Activated naive CD4-positive, alpha-beta T cell treated with anti-CD3 and anti-CD28 coated beads, Interleukin-2, amount 50 U/mL, for 24 hours (primary cell): ENCODE measurements around the gene TUBD1.
A peak's percentile ranks its signal among the peaks of the same experiment; 100 is the strongest.
"Not testable (repeated sequence)": the region's sequence is repeated elsewhere in the genome, so short reads cannot be mapped to it uniquely, and the experiment has no call there.

Source experiments
- H3K27ac Mint-ChIP-seq: one replicate; pipeline ENCODE4 v1.8.0; 2021; ENCODE audit warnings: mild to moderate bottlenecking, mixed read lengths
- H3K27me3 Mint-ChIP-seq: one replicate; pipeline ENCODE4 v1.8.0; 2021; ENCODE audit warnings: mixed read lengths
- H3K36me3 Mint-ChIP-seq: one replicate; pipeline ENCODE4 v1.8.0; 2021; ENCODE audit warnings: mixed read lengths
- H3K4me1 Mint-ChIP-seq: one replicate; pipeline ENCODE4 v1.8.0; 2021; ENCODE audit warnings: mixed read lengths
- H3K4me3 Mint-ChIP-seq: one replicate; pipeline ENCODE4 v1.8.0; 2021; ENCODE audit warnings: mild to moderate bottlenecking, mixed read lengths
- H3K9me3 Mint-ChIP-seq: one replicate; pipeline ENCODE4 v1.8.0; 2021; ENCODE audit warnings: mixed read lengths

TUBD1 gene, protein sequence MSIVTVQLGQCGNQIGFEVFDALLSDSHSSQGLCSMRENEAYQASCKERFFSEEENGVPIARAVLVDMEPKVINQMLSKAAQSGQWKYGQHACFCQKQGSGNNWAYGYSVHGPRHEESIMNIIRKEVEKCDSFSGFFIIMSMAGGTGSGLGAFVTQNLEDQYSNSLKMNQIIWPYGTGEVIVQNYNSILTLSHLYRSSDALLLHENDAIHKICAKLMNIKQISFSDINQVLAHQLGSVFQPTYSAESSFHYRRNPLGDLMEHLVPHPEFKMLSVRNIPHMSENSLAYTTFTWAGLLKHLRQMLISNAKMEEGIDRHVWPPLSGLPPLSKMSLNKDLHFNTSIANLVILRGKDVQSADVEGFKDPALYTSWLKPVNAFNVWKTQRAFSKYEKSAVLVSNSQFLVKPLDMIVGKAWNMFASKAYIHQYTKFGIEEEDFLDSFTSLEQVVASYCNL

DNA sequence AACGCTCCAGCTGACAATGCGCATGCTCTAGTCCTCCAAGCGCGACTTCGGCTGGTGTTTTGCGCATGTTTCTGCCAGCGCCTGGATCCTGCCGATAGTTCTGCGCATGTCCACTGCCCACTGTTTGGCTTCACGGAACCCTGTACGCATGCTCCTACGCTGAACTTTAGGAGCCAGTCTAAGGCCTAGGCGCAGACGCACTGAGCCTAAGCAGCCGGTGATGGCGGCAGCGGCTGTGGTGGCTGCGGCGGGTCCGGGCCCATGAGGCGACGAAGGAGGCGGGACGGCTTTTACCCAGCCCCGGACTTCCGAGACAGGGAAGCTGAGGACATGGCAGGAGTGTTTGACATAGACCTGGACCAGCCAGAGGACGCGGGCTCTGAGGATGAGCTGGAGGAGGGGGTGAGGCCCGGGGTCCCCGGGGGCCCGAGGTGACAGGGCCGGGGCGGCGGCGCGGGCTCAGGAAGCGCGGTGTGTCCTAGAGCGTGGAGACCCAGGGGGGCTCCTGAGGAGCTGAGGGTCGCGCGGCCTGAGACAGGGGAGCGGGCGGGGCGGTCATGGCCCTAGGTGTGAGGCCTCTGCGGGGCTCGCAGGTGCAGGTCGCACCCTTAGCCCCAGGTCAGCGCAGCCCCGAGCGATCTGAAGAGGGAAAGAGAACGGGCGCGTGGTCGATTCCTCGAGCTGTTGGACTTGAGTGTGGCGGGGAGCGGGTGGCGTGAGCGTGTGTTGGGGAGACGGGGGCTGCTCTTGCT, at the start of gene TUBD1, which contains the start of gene RPS6KB1:
TUBD1 (minus strand) TSS at position 20 of the 752 bp plus-strand sequence. CDS start 1,941 bp downstream, outside the sequence.
RPS6KB1 (plus strand) TSS at position 198 of the 752 bp plus-strand sequence; CDS start at position 262, 64 bp downstream.
- Mint-ChIP-seq H3K4me1 (peaks cover 65% of the 10 kb centered on the region), H3K36me3 (peaks cover 13% of the 10 kb centered on the region), H3K27ac (peak within 1 kb of the TSS; percentile 99), H3K27me3 (no peaks in the 10 kb centered on the region), H3K4me3 (peak within 1 kb of the TSS; percentile 99), H3K9me3 (no peaks in the 10 kb centered on the region)

DNA sequence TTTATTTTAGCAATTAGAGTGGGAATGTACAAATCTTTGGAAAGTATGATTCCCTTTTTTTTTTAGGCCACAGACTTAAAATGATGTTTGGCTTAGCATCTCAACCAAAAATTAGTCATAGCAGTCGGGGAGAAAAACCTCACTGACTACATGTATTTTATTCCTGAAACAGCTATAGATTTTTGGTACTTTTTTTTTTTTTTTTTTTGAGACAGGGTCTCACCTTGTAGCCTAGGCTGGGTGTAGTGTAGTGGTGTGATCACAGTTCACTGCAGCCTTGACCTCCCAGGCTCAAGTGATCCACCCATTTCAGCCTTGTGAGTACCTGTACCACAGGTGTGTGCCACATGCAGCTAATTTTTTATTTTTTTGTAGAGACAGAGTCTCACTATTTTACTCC, 48.4 kb upstream of the TUBD1 start:
- Mint-ChIP-seq H3K36me3 (peaks cover 20% of the 10 kb centered on the region), H3K27ac (peak overlapping the region; percentile 96), H3K4me3 (peak overlapping the region; percentile 60), H3K27me3 (no peaks in the 10 kb centered on the region), H3K4me1 (peaks cover 39% of the 10 kb centered on the region), H3K9me3 (no peaks in the 10 kb centered on the region)

DNA sequence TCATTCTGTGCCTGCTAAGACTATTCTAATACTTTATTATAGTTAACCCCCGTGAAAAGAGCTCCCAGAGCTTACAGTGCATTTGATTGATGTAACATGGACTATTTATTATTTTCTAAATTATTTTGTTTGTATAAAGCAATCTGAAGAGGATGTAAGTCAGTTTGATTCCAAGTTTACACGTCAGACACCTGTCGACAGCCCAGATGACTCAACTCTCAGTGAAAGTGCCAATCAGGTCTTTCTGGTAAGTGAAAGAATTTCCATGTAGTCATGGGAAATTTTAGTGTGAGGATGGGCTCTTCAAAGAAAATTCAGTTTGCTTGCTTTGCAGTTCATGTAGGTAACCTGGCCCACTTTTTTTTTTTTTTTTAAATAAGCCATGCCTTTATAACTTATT, 48.0 kb upstream of the TUBD1 start:
- not testable (repeated sequence) for H3K9me3 Mint-ChIP-seq, H3K27me3 Mint-ChIP-seq
- peak overlapping the region; percentile 96 for H3K27ac Mint-ChIP-seq
- H3K4me1 Mint-ChIP-seq = peaks cover 35% of the 10 kb centered on the region
- peaks cover 17% of the 10 kb centered on the region for H3K36me3 Mint-ChIP-seq
- H3K4me3 Mint-ChIP-seq = peak overlapping the region; percentile 7

DNA sequence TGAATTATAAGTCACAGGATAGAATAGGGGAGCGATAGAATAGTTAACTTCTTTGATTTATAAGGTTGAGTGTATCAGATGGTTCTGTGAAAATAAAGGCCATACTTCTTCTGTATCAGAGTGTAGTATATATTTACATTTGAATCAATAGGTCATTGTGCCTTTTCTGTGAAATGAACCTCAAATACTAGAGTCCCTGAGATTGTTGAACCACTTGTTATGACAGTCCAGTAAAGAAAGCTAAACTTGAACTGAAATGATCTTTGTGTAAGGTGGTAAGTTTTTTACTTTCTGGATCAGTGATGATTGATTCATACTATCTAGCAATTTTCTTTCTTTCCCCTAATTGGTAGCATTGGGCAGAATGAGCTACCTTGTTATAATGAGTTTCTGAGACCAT, 40.6 kb upstream of the TUBD1 start:
- H3K27me3 Mint-ChIP-seq, H3K4me3 Mint-ChIP-seq, H3K4me1 Mint-ChIP-seq, H3K9me3 Mint-ChIP-seq: not testable (repeated sequence)
- Mint-ChIP-seq H3K36me3 (peaks cover 16% of the 10 kb centered on the region), H3K27ac (peak overlapping the region; percentile 41)

DNA sequence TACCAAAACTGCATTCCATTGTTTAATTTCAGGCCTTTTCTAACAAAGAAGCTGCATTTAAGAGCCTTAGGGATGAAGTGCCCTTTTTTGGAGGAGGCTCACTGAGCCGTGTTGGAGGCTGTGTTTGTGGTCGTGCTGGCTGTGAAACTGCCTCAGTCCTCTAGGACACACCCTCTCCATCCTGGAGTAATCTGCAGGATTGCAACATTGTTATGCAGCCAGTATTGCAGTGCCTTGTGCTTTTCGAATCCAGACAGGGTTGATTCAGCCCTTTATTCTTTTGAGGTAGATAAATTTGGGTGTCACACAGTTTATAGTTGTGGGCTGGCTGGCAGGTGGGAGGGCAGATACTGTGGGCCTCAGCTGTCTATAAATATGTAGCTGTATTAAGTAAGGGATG, 38.0 kb upstream of the TUBD1 start:
- not testable (repeated sequence) for H3K4me1 Mint-ChIP-seq, H3K27ac Mint-ChIP-seq, H3K27me3 Mint-ChIP-seq, H3K4me3 Mint-ChIP-seq, H3K9me3 Mint-ChIP-seq
- H3K36me3 Mint-ChIP-seq = peaks cover 17% of the 10 kb centered on the region

DNA sequence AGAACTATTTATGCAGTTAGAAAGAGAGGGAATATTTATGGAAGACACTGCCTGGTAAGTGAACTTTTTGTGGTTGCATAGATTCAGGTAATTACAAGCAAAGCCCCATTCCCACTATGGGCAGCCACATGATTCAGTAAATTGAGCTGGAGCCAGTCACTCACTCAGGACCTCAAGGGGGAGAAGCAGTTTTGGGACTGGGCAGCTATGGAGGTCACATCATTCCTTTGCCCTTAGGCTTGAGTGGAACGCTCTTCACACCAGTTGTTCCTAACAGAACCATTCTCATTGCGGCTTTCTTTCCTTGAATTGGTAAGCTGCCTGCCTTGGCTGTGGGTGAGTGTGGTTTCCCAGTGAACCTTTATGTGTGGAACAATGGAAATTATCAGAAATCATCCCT, 37.4 kb upstream of the TUBD1 start:
- H3K4me1 Mint-ChIP-seq = not testable (repeated sequence)

DNA sequence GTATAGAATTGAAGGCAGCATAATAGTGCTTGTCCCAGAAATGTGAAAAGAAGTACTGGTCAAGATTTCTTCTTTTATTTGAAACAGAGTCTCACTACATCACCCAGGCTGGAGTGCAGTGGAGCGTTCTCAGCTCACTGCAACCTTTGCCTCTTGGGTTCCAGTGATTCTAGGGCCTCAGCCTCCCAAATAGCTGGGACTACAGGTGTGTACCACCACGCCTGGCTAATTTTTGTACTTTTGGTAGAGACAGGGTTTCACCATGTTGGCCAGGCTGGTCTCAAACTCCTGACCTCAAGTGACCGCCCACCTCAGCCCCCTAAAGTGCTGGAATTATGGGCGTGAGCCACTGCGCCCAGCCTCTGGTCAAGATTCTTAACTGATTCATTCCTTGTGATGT, 27.9 kb upstream of the TUBD1 start:
- not testable (repeated sequence) for H3K9me3 Mint-ChIP-seq, H3K27ac Mint-ChIP-seq, H3K27me3 Mint-ChIP-seq, H3K4me1 Mint-ChIP-seq, H3K4me3 Mint-ChIP-seq
- peaks cover 21% of the 10 kb centered on the region for H3K36me3 Mint-ChIP-seq

More for the DNA sequence above, 37.4 kb upstream of the TUBD1 start:
- H3K36me3 Mint-ChIP-seq = peaks cover 23% of the 10 kb centered on the region
- H3K4me3 Mint-ChIP-seq, H3K27me3 Mint-ChIP-seq, H3K9me3 Mint-ChIP-seq: not testable (repeated sequence)
- H3K27ac Mint-ChIP-seq = peak overlapping the region; percentile 46

DNA sequence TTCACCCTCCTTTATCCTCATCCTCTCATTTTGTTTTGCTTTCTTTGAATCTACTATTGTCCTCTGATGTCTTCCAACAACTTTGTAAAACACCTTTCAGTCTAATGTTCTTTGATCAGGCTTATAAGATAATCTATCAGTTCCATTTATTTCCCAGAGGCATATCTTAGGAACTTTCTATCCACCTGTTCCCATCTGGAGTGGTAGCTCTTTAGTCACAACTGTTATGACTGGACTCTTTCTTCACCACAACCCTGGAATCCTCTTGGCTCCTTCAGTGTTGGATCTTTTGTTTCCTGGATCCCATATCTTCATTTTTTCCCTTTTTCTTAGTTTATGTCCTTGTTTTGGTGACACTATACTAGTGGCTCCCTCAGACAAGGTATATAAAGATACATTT, 23.7 kb upstream of the TUBD1 start:
- Mint-ChIP-seq H3K4me3 (no peak overlapping the region), H3K9me3 (no peaks in the 10 kb centered on the region), H3K27me3 (no peaks in the 10 kb centered on the region), H3K27ac (no peak overlapping the region), H3K4me1 (peaks cover 6% of the 10 kb centered on the region), H3K36me3 (peaks cover 18% of the 10 kb centered on the region)

DNA sequence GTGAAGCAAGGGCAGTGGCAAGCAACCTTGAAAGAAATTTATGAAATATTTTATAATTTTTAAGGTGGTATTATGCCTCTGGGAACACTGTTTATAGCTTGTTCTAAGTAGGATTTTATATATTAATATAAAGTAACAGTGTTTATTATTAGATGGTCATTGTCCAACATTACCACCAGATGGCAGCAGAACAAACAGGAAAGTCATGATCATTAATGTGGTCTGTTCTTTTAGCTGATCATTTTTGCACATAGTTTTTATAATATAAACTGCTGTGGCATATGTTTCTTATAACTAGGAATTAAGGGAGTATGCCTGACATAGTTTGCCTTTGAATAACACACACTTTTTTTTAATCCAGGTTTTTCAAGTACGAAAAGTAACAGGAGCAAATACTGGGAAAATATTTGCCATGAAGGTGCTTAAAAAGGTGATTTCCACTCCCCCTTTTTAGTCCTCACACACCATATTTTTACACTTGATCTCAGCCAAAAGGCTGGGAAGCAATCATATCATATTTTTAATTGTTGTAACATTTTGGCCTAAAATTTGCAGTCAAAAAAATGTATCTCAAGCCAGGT, 21.6 kb upstream of the TUBD1 start:
- Mint-ChIP-seq H3K36me3 (peaks cover 14% of the 10 kb centered on the region), H3K27ac (no peak overlapping the region), H3K4me1 (peaks cover 6% of the 10 kb centered on the region), H3K4me3 (no peak overlapping the region), H3K27me3 (no peaks in the 10 kb centered on the region), H3K9me3 (no peaks in the 10 kb centered on the region)

DNA sequence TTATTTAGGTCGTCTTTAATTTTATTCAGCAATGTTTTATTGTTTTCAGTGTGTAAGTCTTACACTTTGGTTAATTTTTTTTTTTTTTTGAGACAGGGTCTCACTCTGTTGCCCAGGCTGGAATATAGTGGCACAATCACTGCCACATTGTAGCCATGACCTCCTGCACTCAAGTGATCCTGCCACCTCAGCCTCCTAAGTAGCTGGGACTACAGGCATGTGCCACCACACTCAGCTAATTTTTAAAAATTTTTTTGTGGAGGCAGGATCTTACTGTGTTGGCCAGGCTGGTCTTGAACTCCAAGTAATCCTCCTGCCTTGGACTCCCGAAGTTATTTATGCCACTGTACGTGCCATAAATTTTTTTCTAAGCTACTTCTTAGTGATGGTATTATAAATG, 14.7 kb upstream of the TUBD1 start:
- H3K4me1 Mint-ChIP-seq = peaks cover 21% of the 10 kb centered on the region
- H3K27ac Mint-ChIP-seq = no peak overlapping the region
- no peaks in the 10 kb centered on the region for H3K9me3 Mint-ChIP-seq

DNA sequence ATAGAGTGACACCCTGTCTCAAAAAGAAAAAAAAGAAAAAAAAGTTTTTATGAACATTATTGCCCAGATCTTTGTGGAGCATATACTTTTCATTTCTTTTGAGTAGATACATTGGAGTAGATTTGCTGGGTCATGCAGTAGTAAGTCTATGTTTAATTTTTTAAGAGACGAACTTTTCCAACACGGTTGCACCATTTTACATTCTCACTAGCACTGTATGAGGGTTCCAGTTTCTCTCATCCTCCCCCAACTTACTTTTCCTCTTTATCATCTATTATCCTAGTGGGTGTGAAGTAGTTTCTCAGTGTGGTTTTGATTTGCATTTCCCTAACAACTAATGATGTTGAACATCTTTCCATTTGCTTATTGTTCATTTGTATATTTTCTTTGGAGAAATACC, 10.7 kb upstream of the TUBD1 start:
- Mint-ChIP-seq H3K4me3 (no peak overlapping the region), H3K4me1 (peaks cover 38% of the 10 kb centered on the region), H3K27ac (peak overlapping the region; percentile 87), H3K27me3 (no peaks in the 10 kb centered on the region), H3K36me3 (peaks cover 2% of the 10 kb centered on the region), H3K9me3 (no peaks in the 10 kb centered on the region)

More for the DNA sequence above, 14.7 kb upstream of the TUBD1 start:
- H3K4me3 Mint-ChIP-seq = no peak overlapping the region
- peaks cover 3% of the 10 kb centered on the region for H3K36me3 Mint-ChIP-seq
- H3K27me3 Mint-ChIP-seq = no peaks in the 10 kb centered on the region

DNA sequence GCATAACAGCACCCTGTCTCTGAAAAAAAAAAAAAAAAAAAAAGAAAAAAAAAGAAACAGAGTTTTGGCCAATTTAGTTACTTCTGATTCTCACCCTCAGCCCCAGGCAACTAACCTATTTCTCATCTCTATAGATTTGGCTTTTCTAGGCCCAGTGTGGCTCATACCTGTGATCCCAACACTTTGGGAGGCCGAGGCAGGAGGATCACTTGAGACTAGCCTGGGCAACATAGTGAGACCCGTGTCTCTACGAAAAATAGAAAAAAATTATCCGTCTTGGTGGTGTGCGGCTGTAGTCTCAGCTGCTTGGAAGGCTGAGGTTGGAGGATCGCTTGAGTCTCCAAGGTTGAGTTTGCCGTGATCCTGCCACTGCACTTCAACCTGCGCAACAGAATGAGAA, 8.9 kb upstream of the TUBD1 start:
- Mint-ChIP-seq H3K4me3 (no peak overlapping the region), H3K4me1 (peaks cover 51% of the 10 kb centered on the region), H3K36me3 (peaks cover 3% of the 10 kb centered on the region), H3K27ac (no peak overlapping the region), H3K9me3 (no peaks in the 10 kb centered on the region), H3K27me3 (no peaks in the 10 kb centered on the region)

DNA sequence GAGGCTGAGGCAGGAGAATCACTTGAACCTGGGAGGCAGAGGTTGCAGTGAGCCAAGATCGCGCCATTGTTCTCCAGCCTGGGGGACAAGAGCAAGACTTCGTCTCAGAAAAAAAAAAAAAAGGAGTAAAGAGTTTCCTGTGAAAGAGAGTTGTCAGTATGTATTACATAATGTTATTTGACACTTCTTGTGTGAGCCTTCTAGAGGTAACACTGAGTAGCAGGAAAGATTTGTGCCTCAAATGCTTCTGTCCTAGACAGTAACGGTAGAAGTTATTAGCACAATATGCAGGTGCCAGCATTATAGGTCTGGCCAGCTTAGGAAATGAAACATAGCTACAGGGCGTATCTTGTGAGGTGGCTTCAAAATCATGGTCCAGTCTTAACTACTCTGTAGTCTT, 6.4 kb upstream of the TUBD1 start:
- Mint-ChIP-seq H3K27ac (no peak overlapping the region), H3K4me3 (no peak overlapping the region), H3K27me3 (no peaks in the 10 kb centered on the region), H3K36me3 (peaks cover 6% of the 10 kb centered on the region), H3K9me3 (no peaks in the 10 kb centered on the region), H3K4me1 (peaks cover 56% of the 10 kb centered on the region)

DNA sequence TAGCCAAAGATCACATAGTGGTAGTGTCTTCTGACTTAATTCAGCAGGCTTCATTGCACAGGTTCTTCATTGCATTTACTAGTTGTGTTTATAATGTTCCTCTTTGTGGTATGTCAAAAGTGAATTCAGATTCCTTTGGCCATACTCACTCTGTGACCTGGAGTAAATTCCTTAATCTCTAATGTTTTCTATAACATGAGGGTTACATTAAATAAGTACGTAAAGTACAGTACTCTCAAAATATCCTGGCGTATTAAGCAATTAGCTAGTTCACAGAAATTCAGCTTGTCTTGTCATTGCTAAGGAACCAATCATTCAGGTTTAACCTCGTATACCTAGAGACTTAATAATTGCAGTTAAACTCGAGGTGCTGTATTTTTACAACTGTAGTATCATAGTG, 4.3 kb upstream of the TUBD1 start:
- Mint-ChIP-seq H3K36me3 (peaks cover 5% of the 10 kb centered on the region), H3K4me3 (no peak overlapping the region), H3K9me3 (no peaks in the 10 kb centered on the region), H3K4me1 (peaks cover 56% of the 10 kb centered on the region), H3K27me3 (no peaks in the 10 kb centered on the region), H3K27ac (no peak overlapping the region)

DNA sequence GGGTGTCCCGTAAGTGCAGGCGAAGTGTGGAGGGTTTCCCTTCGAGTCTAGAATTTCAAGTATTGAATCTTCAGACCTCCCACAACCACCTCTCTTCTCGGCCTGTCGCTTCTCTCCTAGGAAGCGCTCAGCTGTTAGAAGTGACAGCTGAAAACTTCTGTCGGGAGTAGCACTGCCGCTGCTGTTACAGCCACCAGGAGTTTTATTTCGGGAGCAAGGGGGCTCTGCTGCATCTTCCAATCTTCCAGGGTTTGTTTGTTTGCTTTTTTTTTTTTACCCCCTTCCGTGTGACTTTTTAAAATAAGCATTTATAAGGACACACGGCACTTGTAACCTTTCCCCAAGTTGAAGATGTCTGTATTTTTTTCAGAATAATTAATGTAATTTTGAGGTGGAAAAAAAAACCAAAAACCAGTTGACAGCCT, 945 bp upstream of the TUBD1 start:
- Mint-ChIP-seq H3K9me3 (no peaks in the 10 kb centered on the region), H3K4me1 (peaks cover 62% of the 10 kb centered on the region), H3K27ac (peak overlapping the region; percentile 99), H3K36me3 (peaks cover 9% of the 10 kb centered on the region), H3K4me3 (peak overlapping the region; percentile 99), H3K27me3 (no peaks in the 10 kb centered on the region)
